Neural cell (in vitro differentiated cells): ENCODE measurements around the gene SH3RF3. TPM values are rescaled to one million over a fixed set of nuclear protein-coding genes. Genes with fewer than 3 reads are reported as not detected.

Experiments
- H2AFZ ChIP-seq: fragments of 200-600, 300-800 bp; sonication (generic), shearing (Covaris generic); 2 replicates; pipeline ENCODE4 v1.6.0; 2014; ENCODE audit warnings: low read depth, mild to moderate bottlenecking, antibody characterized with exemption, low read length, moderate library complexity
- H3F3A ChIP-seq: fragments of 200-600 bp; shearing (Covaris generic); 2 replicates; pipeline ENCODE4 v1.6.1; 2016; ENCODE audit warnings: mild to moderate bottlenecking, moderate library complexity, mixed read lengths, antibody characterized with exemption, low read length; ENCODE audit not compliant: insufficient read depth, poor library complexity, severe bottlenecking
- H3K27ac ChIP-seq: fragments of 200-600, 300-800 bp; sonication (generic), shearing (Covaris generic); 2 replicates; pipeline ENCODE4 v1.5.1; 2014; ENCODE audit warnings: mild to moderate bottlenecking, low read length, moderate library complexity
- H3K27me3 ChIP-seq: fragments of 300-800, 200-600 bp; sonication (generic), shearing (Covaris generic); 2 replicates; pipeline ENCODE4 v1.6.0; 2014; ENCODE audit warnings: mild to moderate bottlenecking, low read depth, low read length, moderate library complexity; ENCODE audit not compliant: insufficient read depth
- H3K36me3 ChIP-seq: fragments of 300-800, 200-600 bp; sonication (generic), shearing (Covaris generic); 2 replicates; pipeline ENCODE4 v1.5.1; 2014; ENCODE audit warnings: mild to moderate bottlenecking, antibody characterized with exemption, low read length, moderate library complexity; ENCODE audit not compliant: insufficient read depth
- H3K4me2 ChIP-seq: fragments of 300-800, 200-600 bp; sonication (generic), shearing (Covaris generic); 2 replicates; pipeline ENCODE4 v1.6.0; 2014; ENCODE audit warnings: mild to moderate bottlenecking, low read length
- H3K4me3 ChIP-seq: fragments of 300-800, 200-600 bp; sonication (generic), shearing (Covaris generic); 2 replicates; pipeline ENCODE4 v1.5.1; 2014; ENCODE audit warnings: mild to moderate bottlenecking, low read length, moderate library complexity
- H3K79me2 ChIP-seq: fragments of 200-600 bp; shearing (Covaris generic); replicated peaks from 2 replicates; pipeline ENCODE4 v1.6.0; 2014; ENCODE audit warnings: mild to moderate bottlenecking, low read length, moderate library complexity; ENCODE audit not compliant: insufficient read depth
- H3K9ac ChIP-seq: fragments of 300-800, 200-600 bp; sonication (generic), shearing (Covaris generic); 2 replicates; pipeline ENCODE4 v1.6.1; 2016; ENCODE audit warnings: mild to moderate bottlenecking, low read length, mixed read lengths
- H3K9me2 ChIP-seq: fragments of 200-600 bp; shearing (Covaris generic); 2 replicates; pipeline ENCODE4 v1.6.1; 2016; ENCODE audit warnings: mild to moderate bottlenecking, low read length, mixed read lengths; ENCODE audit not compliant: insufficient read depth
- H3K9me3 ChIP-seq: fragments of 200-600, 300-800 bp; sonication (generic), shearing (Covaris generic); 2 replicates; pipeline ENCODE4 v1.6.1; 2016; ENCODE audit warnings: mild to moderate bottlenecking, mixed run types, low read length, moderate library complexity, mixed read lengths
- H4K20me1 ChIP-seq: fragments of 200-600 bp; shearing (Covaris generic); 2 replicates; pipeline ENCODE4 v1.6.1; 2016; ENCODE audit warnings: mild to moderate bottlenecking, mixed run types; ENCODE audit not compliant: insufficient read depth
- EP300 ChIP-seq: fragments of 450-650 bp; conservative IDR thresholded peaks from 2 replicates; pipeline ENCODE4 v1.6.1; 2014; ENCODE audit warnings: antibody characterized with exemption, mild to moderate bottlenecking, moderate library complexity; ENCODE audit not compliant: poor library complexity, severe bottlenecking
- EZH2 ChIP-seq: fragments of 200-600, 300-800 bp; shearing (Covaris generic), sonication (generic); IDR thresholded peaks from 2 replicates; pipeline ENCODE4 v1.6.1; 2014; ENCODE audit warnings: antibody characterized with exemption, low read length, borderline replicate concordance, mild to moderate bottlenecking; ENCODE audit not compliant: insufficient read depth, poor library complexity, severe bottlenecking
- MXI1 ChIP-seq: fragments of 450-650 bp; conservative IDR thresholded peaks from 2 replicates; pipeline ENCODE4 v1.6.1; 2014; ENCODE audit warnings: antibody characterized with exemption, mild to moderate bottlenecking; ENCODE audit not compliant: poor library complexity, severe bottlenecking
- POLR2AphosphoS5 ChIP-seq: IDR thresholded peaks from 2 replicates; pipeline ENCODE4 v1.6.1; 2012
- RAD21 ChIP-seq: fragments of 450-650 bp; conservative IDR thresholded peaks from 2 replicates; pipeline ENCODE4 v1.6.1; 2014; ENCODE audit warnings: antibody characterized with exemption, mild to moderate bottlenecking, moderate library complexity
- SMC3 ChIP-seq: fragments of 450-650 bp; conservative IDR thresholded peaks from 2 replicates; pipeline ENCODE4 v1.6.1; 2014; ENCODE audit warnings: antibody characterized with exemption, mild to moderate bottlenecking, moderate library complexity; ENCODE audit not compliant: poor library complexity
- TAF1 ChIP-seq: IDR thresholded peaks from 2 replicates; pipeline ENCODE4 v1.6.1; 2012; ENCODE audit warnings: low read depth
- polyA plus RNA-seq: library from polyadenylated mRNA; depleted of rRNA; stranded (reverse); fragments of >200 nt; gene quantifications from 2 replicates; pipeline ENCODE4 v1.2.3, GENCODE V29; 2014
- TF ChIP-seq, protein P1 (sequence below): IDR thresholded peaks from 2 replicates; pipeline ENCODE4 v1.6.1; 2012; ENCODE audit warnings: borderline replicate concordance
- TF ChIP-seq, protein P2 (sequence below): fragments of 450-650 bp; IDR thresholded peaks from 2 replicates; pipeline ENCODE4 v1.5.1; 2014; ENCODE audit warnings: antibody characterized with exemption, mild to moderate bottlenecking, moderate library complexity; ENCODE audit not compliant: poor library complexity, severe bottlenecking

SH3RF3 gene
- polyA plus RNA-seq, 1 donor from 2014 or later: 0.53 TPM

DNA sequence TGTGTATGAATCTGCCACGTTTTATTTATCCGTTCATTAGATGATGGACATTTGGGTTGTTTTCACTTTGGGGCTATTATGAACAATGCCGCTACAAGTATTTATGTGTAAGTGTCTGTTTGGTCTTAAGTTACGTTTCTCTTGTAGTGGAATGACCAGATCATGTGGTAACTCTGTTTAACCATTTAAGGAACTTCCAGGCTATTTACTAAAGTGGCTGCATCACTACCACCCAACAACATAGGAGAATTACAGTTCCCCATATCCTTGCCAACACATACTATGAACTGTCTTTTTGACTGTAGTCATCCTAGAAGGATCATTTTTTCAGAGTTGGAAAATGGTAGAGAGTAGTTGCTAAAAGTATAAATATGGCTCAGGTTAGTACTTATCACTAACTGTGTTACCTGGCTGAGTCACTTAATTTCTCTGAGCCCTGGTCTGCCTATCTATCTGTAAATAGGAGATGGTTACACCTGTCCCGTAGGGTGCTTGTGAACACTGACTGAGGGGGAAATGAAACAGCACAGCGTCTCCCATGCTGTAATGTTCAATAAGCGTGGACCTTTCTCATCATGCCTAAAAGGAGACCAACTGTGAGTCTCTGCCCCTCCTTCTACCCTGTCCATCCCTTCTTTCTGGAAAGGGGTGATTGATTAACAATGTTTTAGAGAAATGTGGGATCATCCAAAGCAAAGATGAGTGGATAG is 103.1 kb downstream of the SH3RF3 start:
- H2AFZ ChIP-seq: no peak overlapping the region
- TF ChIP-seq RAD21 (no peak), SMC3 (no peak)
- no peaks in the 10 kb centered on the region for H3K79me2 ChIP-seq

DNA sequence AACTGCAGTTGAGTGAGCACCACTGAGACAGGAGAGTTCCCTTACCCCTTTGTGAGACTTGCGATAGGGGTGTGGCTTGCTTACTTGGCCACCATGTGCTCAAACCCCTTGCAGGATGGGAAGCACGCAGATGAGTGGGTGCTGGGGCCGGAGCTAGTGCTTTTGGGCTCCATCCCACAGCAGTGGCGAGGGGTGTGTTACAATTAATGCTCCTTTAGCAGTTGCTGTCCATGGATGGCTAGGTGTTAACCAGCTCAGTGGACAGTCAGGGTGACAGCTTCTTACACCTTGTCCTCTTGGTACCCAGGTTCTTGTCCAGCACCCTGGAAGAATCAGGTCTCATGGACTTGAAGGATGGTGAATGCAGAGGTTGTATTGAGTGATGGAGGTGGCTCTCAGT is 103.9 kb downstream of the SH3RF3 start:
- no peak overlapping the region for H3K4me3 ChIP-seq
- TF ChIP-seq RAD21 (no peak), SMC3 (no peak), EZH2 (no peak), POLR2AphosphoS5 (no peak)
- TF ChIP-seq, protein P1, sequence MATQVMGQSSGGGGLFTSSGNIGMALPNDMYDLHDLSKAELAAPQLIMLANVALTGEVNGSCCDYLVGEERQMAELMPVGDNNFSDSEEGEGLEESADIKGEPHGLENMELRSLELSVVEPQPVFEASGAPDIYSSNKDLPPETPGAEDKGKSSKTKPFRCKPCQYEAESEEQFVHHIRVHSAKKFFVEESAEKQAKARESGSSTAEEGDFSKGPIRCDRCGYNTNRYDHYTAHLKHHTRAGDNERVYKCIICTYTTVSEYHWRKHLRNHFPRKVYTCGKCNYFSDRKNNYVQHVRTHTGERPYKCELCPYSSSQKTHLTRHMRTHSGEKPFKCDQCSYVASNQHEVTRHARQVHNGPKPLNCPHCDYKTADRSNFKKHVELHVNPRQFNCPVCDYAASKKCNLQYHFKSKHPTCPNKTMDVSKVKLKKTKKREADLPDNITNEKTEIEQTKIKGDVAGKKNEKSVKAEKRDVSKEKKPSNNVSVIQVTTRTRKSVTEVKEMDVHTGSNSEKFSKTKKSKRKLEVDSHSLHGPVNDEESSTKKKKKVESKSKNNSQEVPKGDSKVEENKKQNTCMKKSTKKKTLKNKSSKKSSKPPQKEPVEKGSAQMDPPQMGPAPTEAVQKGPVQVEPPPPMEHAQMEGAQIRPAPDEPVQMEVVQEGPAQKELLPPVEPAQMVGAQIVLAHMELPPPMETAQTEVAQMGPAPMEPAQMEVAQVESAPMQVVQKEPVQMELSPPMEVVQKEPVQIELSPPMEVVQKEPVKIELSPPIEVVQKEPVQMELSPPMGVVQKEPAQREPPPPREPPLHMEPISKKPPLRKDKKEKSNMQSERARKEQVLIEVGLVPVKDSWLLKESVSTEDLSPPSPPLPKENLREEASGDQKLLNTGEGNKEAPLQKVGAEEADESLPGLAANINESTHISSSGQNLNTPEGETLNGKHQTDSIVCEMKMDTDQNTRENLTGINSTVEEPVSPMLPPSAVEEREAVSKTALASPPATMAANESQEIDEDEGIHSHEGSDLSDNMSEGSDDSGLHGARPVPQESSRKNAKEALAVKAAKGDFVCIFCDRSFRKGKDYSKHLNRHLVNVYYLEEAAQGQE: no peak
- TF ChIP-seq, protein P2, sequence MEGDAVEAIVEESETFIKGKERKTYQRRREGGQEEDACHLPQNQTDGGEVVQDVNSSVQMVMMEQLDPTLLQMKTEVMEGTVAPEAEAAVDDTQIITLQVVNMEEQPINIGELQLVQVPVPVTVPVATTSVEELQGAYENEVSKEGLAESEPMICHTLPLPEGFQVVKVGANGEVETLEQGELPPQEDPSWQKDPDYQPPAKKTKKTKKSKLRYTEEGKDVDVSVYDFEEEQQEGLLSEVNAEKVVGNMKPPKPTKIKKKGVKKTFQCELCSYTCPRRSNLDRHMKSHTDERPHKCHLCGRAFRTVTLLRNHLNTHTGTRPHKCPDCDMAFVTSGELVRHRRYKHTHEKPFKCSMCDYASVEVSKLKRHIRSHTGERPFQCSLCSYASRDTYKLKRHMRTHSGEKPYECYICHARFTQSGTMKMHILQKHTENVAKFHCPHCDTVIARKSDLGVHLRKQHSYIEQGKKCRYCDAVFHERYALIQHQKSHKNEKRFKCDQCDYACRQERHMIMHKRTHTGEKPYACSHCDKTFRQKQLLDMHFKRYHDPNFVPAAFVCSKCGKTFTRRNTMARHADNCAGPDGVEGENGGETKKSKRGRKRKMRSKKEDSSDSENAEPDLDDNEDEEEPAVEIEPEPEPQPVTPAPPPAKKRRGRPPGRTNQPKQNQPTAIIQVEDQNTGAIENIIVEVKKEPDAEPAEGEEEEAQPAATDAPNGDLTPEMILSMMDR: no peak
- no peaks in the 10 kb centered on the region for H4K20me1 ChIP-seq

More for the DNA sequence above, 103.1 kb downstream of the SH3RF3 start:
- H3K9me3 ChIP-seq: no peaks in the 10 kb centered on the region
- H3K9me2 ChIP-seq: no peaks in the 10 kb centered on the region
- peak overlapping the region; percentile 52 for H3K27ac ChIP-seq
- H3K4me3 ChIP-seq: peak overlapping the region; percentile 47
- peaks cover 5% of the 10 kb centered on the region for H3F3A ChIP-seq
- H3K4me2 ChIP-seq: peak overlapping the region; percentile 56
- H3K36me3 ChIP-seq: no peaks in the 10 kb centered on the region
- H4K20me1 ChIP-seq: no peaks in the 10 kb centered on the region
- no peaks in the 10 kb centered on the region for H3K27me3 ChIP-seq
- H3K9ac ChIP-seq: no peak overlapping the region

DNA sequence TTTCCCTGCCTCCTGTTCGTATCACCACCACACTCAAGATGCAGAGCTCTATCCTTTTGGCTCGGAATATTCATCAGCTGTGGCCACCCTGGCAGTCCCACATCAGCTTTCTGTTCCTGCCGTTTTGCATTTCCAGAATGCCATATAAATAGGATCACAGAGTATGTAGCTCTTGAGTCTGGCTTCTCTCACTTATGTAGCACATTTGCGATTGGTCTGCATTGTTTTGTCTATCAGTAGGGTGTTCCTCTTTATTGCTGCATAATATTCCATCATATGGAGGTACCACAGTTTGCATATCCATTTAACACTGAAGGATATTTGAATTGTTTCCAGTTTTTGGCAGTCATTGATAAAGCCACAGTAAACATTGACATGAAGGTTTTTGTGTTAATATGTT is 104.6 kb downstream of the SH3RF3 start:
- H3K4me2 ChIP-seq: no peak overlapping the region
- no peaks in the 10 kb centered on the region for H3K79me2 ChIP-seq
- no peaks in the 10 kb centered on the region for H3K36me3 ChIP-seq
- H2AFZ ChIP-seq: no peak overlapping the region
- H3K9ac ChIP-seq: no peak overlapping the region
- H3K27me3 ChIP-seq: no peaks in the 10 kb centered on the region
- peaks cover 5% of the 10 kb centered on the region for H3F3A ChIP-seq
- H3K9me3 ChIP-seq: no peaks in the 10 kb centered on the region
- no peak overlapping the region for H3K27ac ChIP-seq
- H3K4me3 ChIP-seq: no peak overlapping the region
- no peaks in the 10 kb centered on the region for H4K20me1 ChIP-seq
- TF ChIP-seq EP300: no peak
- TF ChIP-seq RAD21: no peak
- no peak for TF ChIP-seq SMC3
- TF ChIP-seq, protein P1: no peak
- TF ChIP-seq TAF1: no peak
- TF ChIP-seq POLR2AphosphoS5: no peak
- no peak for TF ChIP-seq MXI1
- TF ChIP-seq EZH2: no peak
- TF ChIP-seq, protein P2: no peak
- H3K9me2 ChIP-seq: no peaks in the 10 kb centered on the region

More for the DNA sequence above, 103.9 kb downstream of the SH3RF3 start:
- Histone ChIP-seq H3K4me2 (no peak overlapping the region), H3K27me3 (no peaks in the 10 kb centered on the region), H3K27ac (no peak overlapping the region), H3K36me3 (no peaks in the 10 kb centered on the region), H3K9me2 (no peaks in the 10 kb centered on the region), H3K79me2 (no peaks in the 10 kb centered on the region), H3K9ac (no peak overlapping the region), H2AFZ (no peak overlapping the region), H3F3A (peaks cover 5% of the 10 kb centered on the region), H3K9me3 (no peaks in the 10 kb centered on the region)
